Esophagus squamous epithelium (tissue), 4 donors: ENCODE data around the gene C2CD2.

ENCODE experiments used
- POLR2A ChIP-seq, 4 donors: fragments of 450-650 bp; IDR thresholded peaks; one replicate each; pipeline ENCODE4 v1.6.1; 2017; ENCODE audit warnings: antibody characterized with exemption in 4 of 4, mild to moderate bottlenecking in 4 of 4, moderate library complexity in 3 of 4
- TF ChIP-seq, protein P1 (sequence below), 6 experiments: fragments of 450-650 bp in 4 of 6; fragments of 200-600 bp in 2 of 6; sonication (generic) in 2 of 6; IDR thresholded peaks; one replicate each; pipeline ENCODE4 v1.5.1; 2016 to 2019; ENCODE audit warnings: antibody characterized with exemption in 6 of 6, mild to moderate bottlenecking in 4 of 6, moderate library complexity in 4 of 6

- TF ChIP-seq, protein P1, sequence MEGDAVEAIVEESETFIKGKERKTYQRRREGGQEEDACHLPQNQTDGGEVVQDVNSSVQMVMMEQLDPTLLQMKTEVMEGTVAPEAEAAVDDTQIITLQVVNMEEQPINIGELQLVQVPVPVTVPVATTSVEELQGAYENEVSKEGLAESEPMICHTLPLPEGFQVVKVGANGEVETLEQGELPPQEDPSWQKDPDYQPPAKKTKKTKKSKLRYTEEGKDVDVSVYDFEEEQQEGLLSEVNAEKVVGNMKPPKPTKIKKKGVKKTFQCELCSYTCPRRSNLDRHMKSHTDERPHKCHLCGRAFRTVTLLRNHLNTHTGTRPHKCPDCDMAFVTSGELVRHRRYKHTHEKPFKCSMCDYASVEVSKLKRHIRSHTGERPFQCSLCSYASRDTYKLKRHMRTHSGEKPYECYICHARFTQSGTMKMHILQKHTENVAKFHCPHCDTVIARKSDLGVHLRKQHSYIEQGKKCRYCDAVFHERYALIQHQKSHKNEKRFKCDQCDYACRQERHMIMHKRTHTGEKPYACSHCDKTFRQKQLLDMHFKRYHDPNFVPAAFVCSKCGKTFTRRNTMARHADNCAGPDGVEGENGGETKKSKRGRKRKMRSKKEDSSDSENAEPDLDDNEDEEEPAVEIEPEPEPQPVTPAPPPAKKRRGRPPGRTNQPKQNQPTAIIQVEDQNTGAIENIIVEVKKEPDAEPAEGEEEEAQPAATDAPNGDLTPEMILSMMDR (IDR thresholded peaks at IDR 0.05), result no peak
- TF ChIP-seq POLR2A (IDR thresholded peaks at IDR 0.05), result no peak
Observed at GRCh38 chr21:41881051-41881450, 72.8 kb downstream of the C2CD2 start.
